H9 (cell line): ENCODE results near the gene RTTN. TPM values are rescaled to one million over a fixed set of nuclear protein-coding genes. Genes with fewer than 3 reads are reported as not detected.

Experiments
- DNase-seq: peaks from one replicate; pipeline ENCODE4 v3.0.0-alpha.2; 2017
- H2AFZ ChIP-seq: one replicate; pipeline ENCODE4 v1.6.1; 2013; ENCODE audit warnings: mild to moderate bottlenecking, low read length, control low read depth, moderate library complexity
- H2AK5ac ChIP-seq: 2 replicates; pipeline ENCODE4 v1.6.1; 2013; ENCODE audit warnings: low read length, control low read depth, mixed read lengths; ENCODE audit not compliant: insufficient read length
- H2BK120ac ChIP-seq: one replicate; pipeline ENCODE4 v1.6.1; 2013; ENCODE audit warnings: low read depth, mild to moderate bottlenecking, low read length, control low read depth, inconsistent platforms; ENCODE audit not compliant: poor library complexity, severe bottlenecking
- H2BK12ac ChIP-seq: 2 replicates; pipeline ENCODE4 v1.6.1; 2013; ENCODE audit warnings: low read length, control low read depth, mixed read lengths, low read depth; ENCODE audit not compliant: insufficient read length
- H2BK15ac ChIP-seq: 2 replicates; pipeline ENCODE4 v1.6.1; 2013; ENCODE audit warnings: low read depth, low read length, control low read depth
- H2BK20ac ChIP-seq: one replicate; pipeline ENCODE4 v1.6.1; 2013; ENCODE audit warnings: low read depth, mild to moderate bottlenecking, low read length, control low read depth, inconsistent platforms; ENCODE audit not compliant: poor library complexity, severe bottlenecking
- H2BK5ac ChIP-seq: 2 replicates; pipeline ENCODE4 v1.6.1; 2013; ENCODE audit warnings: low read length, control low read depth, mixed read lengths; ENCODE audit not compliant: insufficient read length
- H3K14ac ChIP-seq: 2 replicates; pipeline ENCODE4 v1.6.1; 2013; ENCODE audit warnings: low read length, control low read depth; ENCODE audit not compliant: insufficient read depth
- H3K18ac ChIP-seq: 2 replicates; pipeline ENCODE4 v1.6.1; 2013; ENCODE audit warnings: low read depth, mild to moderate bottlenecking, mixed read lengths, low read length, control low read depth; ENCODE audit not compliant: insufficient read length
- H3K23ac ChIP-seq: 2 replicates; pipeline ENCODE4 v1.6.1; 2013; ENCODE audit warnings: low read length, control low read depth, mixed read lengths, low read depth; ENCODE audit not compliant: insufficient read length
- H3K23me2 ChIP-seq: 2 replicates; pipeline ENCODE4 v1.6.1; 2013; ENCODE audit warnings: low read depth, mild to moderate bottlenecking, mixed read lengths, low read length, control low read depth; ENCODE audit not compliant: insufficient read length, poor library complexity, severe bottlenecking
- H3K27ac ChIP-seq: 2 replicates; pipeline ENCODE4 v1.5.1; 2013; ENCODE audit warnings: low read length, control low read depth, mixed read lengths, low read depth; ENCODE audit not compliant: insufficient read length
- H3K27me3 ChIP-seq: 2 replicates; pipeline ENCODE4 v1.6.1; 2013; ENCODE audit warnings: low read length, control low read depth, inconsistent platforms; ENCODE audit not compliant: insufficient read depth
- H3K4ac ChIP-seq: 2 replicates; pipeline ENCODE4 v1.6.1; 2013; ENCODE audit warnings: low read depth, mild to moderate bottlenecking, control low read depth, inconsistent platforms, low read length, moderate library complexity
- H3K4me1 ChIP-seq: 2 replicates; pipeline ENCODE4 v1.6.1; 2013; ENCODE audit warnings: low read length, control low read depth, inconsistent platforms; ENCODE audit not compliant: insufficient read depth
- H3K4me2 ChIP-seq: 2 replicates; pipeline ENCODE4 v1.6.1; 2013; ENCODE audit warnings: low read length, control low read depth, mixed read lengths; ENCODE audit not compliant: insufficient read length, insufficient read depth
- H3K56ac ChIP-seq: 2 replicates; pipeline ENCODE4 v1.6.1; 2013; ENCODE audit warnings: low read depth, mild to moderate bottlenecking, mixed read lengths, low read length, control low read depth; ENCODE audit not compliant: insufficient read length
- H3K79me1 ChIP-seq: 2 replicates; pipeline ENCODE4 v1.6.1; 2013; ENCODE audit warnings: low read depth, mild to moderate bottlenecking, moderate library complexity, low read length, control low read depth, inconsistent platforms; ENCODE audit not compliant: insufficient read depth, poor library complexity, severe bottlenecking
- H3K79me2 ChIP-seq: 2 replicates; pipeline ENCODE4 v1.6.1; 2013; ENCODE audit warnings: low read length, control low read depth, inconsistent platforms; ENCODE audit not compliant: insufficient read depth
- H3K9ac ChIP-seq: 2 replicates; pipeline ENCODE4 v1.6.1; 2013; ENCODE audit warnings: low read length, control low read depth, mixed read lengths; ENCODE audit not compliant: insufficient read length; ENCODE audit errors: extremely low read depth
- H3K9me3 ChIP-seq: one replicate; pipeline ENCODE4 v1.6.1; 2013; ENCODE audit warnings: low read depth, low read length, inconsistent platforms; ENCODE audit not compliant: control insufficient read depth
- H3T11ph ChIP-seq: one replicate; pipeline ENCODE4 v1.6.1; 2013; ENCODE audit warnings: mild to moderate bottlenecking, low read length, control low read depth, inconsistent platforms
- H4K20me1 ChIP-seq: one replicate; pipeline ENCODE4 v1.6.1; 2013; ENCODE audit not compliant: control insufficient read depth, insufficient read length, insufficient read depth
- H4K5ac ChIP-seq: 2 replicates; pipeline ENCODE4 v1.6.1; 2013; ENCODE audit warnings: low read depth, mild to moderate bottlenecking, mixed read lengths, low read length, control low read depth; ENCODE audit not compliant: insufficient read length
- H4K8ac ChIP-seq: replicated peaks from 2 replicates; pipeline ENCODE4 v1.6.1; 2013; ENCODE audit warnings: low read length, control low read depth, mixed read lengths, low read depth; ENCODE audit not compliant: insufficient read length
- H4K91ac ChIP-seq: 2 replicates; pipeline ENCODE4 v1.6.1; 2013; ENCODE audit warnings: low read depth, mild to moderate bottlenecking, moderate library complexity, mixed read lengths, low read length, control low read depth; ENCODE audit not compliant: insufficient read length
- H3K27ac Mint-ChIP-seq, 3 experiments: 2 replicates in 2 of 3; 3 replicates in 1 of 3; pipeline ENCODE4 v1.8.0; 2020 to 2021; ENCODE audit warnings: mixed read lengths in 3 of 3, mild to moderate bottlenecking in 1 of 3, moderate library complexity in 1 of 3
- H3K27me3 Mint-ChIP-seq: 2 replicates; pipeline ENCODE4 v1.8.0; 2021; ENCODE audit warnings: low read depth, mild to moderate bottlenecking, moderate library complexity, mixed read lengths
- H3K36me3 Mint-ChIP-seq, 3 experiments: 2 replicates in 2 of 3; 3 replicates in 1 of 3; pipeline ENCODE4 v1.8.0; 2020 to 2021; ENCODE audit warnings: low read depth in 3 of 3, mixed read lengths in 3 of 3; ENCODE audit not compliant: insufficient read depth in 1 of 3
- H3K4me1 Mint-ChIP-seq, 2 experiments: 2 replicates each; pipeline ENCODE4 v1.8.0; 2020; ENCODE audit warnings: mixed read lengths in 2 of 2
- H3K4me3 Mint-ChIP-seq, 2 experiments: 2 replicates in 1 of 2; 3 replicates in 1 of 2; pipeline ENCODE4 v1.8.0; 2020 to 2021; ENCODE audit warnings: mild to moderate bottlenecking in 2 of 2, mixed read lengths in 2 of 2, moderate library complexity in 1 of 2
- H3K9me3 Mint-ChIP-seq, 2 experiments: 2 replicates in 1 of 2; 3 replicates in 1 of 2; pipeline ENCODE4 v1.8.0; 2020; ENCODE audit warnings: mild to moderate bottlenecking in 2 of 2, mixed read lengths in 2 of 2, moderate library complexity in 1 of 2
- CTCF ChIP-seq: fragments of 200-600 bp; sonication (generic); conservative IDR thresholded peaks from 3 replicates; pipeline ENCODE4 v1.8.0; 2021; ENCODE audit warnings: antibody characterized with exemption, mild to moderate bottlenecking
- WGBS: extraction: QIAGEN DNeasy Blood & Tissue Kit; methylation state at CpG from one replicate; pipeline ENCODE4 v1.1.7; 2013; ENCODE audit warnings: missing lambda C conversion rate, low lambda C conversion rate, mixed read lengths; ENCODE audit not compliant: insufficient read length; ENCODE audit errors: extremely low coverage; 5-methylcytosine and 5-hydroxymethylcytosine counted together
- total RNA-seq: library from RNA; stranded (reverse); gene quantifications from 2 replicates; pipeline ENCODE4 v1.2.1, GENCODE V29; 2021

Gene RTTN
- total RNA-seq, 1 experiment from 2014 or later = 17.6 TPM

- no peaks in the 10 kb centered on the region for H3K23me2 ChIP-seq
- no peak overlapping the region for H3K23ac ChIP-seq
- no peaks in the 10 kb centered on the region for H3K79me2 ChIP-seq
- H3K36me3 Mint-ChIP-seq = peaks cover 11 to 29% (median 23%) of the 10 kb centered on the region in 3 experiments; a peak in 6 of 7 replicates
- H3T11ph ChIP-seq = no peak overlapping the region
- H2BK120ac ChIP-seq = no peak overlapping the region
- TF ChIP-seq CTCF = no peak
- H3K27me3 Mint-ChIP-seq = no peaks in the 10 kb centered on the region
- no peak overlapping the region for H3K4me3 Mint-ChIP-seq
- no peak overlapping the region for H3K9ac ChIP-seq
- no peak overlapping the region for H3K27ac Mint-ChIP-seq
- H2AFZ ChIP-seq = no peak overlapping the region
- no peaks in the 10 kb centered on the region for H3K4me1 Mint-ChIP-seq
- no peak overlapping the region for H3K56ac ChIP-seq
- H4K91ac ChIP-seq = no peak overlapping the region
- no peak overlapping the region for H2BK5ac ChIP-seq
- no peaks in the 10 kb centered on the region for H3K9me3 ChIP-seq
- no peaks in the 10 kb centered on the region for H3K27me3 ChIP-seq
- H3K27ac ChIP-seq = no peak overlapping the region
- H3K4me2 ChIP-seq = no peak overlapping the region
- no peak overlapping the region for H4K5ac ChIP-seq
- no peak overlapping the region for H3K4ac ChIP-seq
- H3K79me1 ChIP-seq = no peaks in the 10 kb centered on the region
- no peak overlapping the region for H4K8ac ChIP-seq
- H2BK20ac ChIP-seq = no peak overlapping the region
- no peak overlapping the region for H2BK15ac ChIP-seq
- no CpG with 5 or more reads among the region's 2 CpGs for WGBS
- no peak overlapping the region for H3K14ac ChIP-seq
- H3K18ac ChIP-seq = no peak overlapping the region
- H2BK12ac ChIP-seq = no peak overlapping the region
- H4K20me1 ChIP-seq = no peaks in the 10 kb centered on the region
- DNase-seq = no peak
- no peaks in the 10 kb centered on the region for H3K4me1 ChIP-seq
- no peak overlapping the region for H2AK5ac ChIP-seq
- H3K9me3 Mint-ChIP-seq = no peaks in the 10 kb centered on the region
Observed at GRCh38 chr18:70183441-70183840, 22.0 kb downstream of the RTTN start.
